NOMO-1 (cell line): ENCODE data around the gene GTSF1L.

Experiments
- DNase-seq, 2 experiments: peaks; one replicate each; lab custom pipeline; 2025; ENCODE audit not compliant: unreplicated experiment in 2 of 2; lab: John Stamatoyannopoulos, UW

The GTSF1L gene

GRCh38 chr20:43746344-43747137, 19.7 kb upstream of the GTSF1L start:
- DNase-seq = peak; percentile 42 to 44

DNA sequence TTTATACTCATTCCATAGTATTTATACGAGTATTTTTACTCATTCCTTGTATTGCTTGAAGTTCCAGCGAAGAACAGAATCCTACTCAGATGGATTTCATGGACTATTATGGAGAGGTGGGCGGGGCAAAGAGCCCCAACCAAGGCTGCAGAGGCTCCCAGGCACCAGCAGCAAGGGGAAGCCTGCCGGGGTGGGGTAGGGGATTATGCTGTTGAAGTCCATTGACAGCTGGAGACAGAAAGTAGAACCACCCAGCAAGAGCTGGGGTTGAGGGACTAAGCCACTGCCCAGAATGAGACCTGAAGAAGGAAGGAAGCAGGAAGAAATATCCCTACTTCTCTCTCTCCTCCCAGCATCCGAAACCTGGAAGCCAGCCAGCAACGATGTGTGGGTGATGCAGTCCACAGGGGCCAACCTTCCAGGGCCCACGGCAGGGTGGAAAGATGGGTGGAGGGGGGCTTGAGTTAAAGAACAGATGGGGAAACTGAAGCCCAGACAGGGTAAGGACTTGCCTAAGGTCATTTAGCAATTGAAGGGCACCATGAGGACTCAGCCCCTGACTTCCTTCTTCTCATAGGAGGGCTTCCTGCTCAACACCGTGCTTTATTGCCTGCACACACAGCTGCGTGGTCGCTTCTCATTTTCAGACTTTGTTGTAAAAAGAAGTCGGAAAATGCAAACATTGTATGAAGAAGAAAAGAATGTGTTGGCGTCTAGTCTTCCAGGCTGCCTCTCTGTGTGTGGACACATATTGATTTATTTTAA, 18.3 kb upstream of the GTSF1L start:
- peak; percentile 23 to 77 for DNase-seq

- DNase-seq = no peak
Measured at GRCh38 chr20:43744151-43744611, 17.4 kb upstream of the GTSF1L start.

DNA sequence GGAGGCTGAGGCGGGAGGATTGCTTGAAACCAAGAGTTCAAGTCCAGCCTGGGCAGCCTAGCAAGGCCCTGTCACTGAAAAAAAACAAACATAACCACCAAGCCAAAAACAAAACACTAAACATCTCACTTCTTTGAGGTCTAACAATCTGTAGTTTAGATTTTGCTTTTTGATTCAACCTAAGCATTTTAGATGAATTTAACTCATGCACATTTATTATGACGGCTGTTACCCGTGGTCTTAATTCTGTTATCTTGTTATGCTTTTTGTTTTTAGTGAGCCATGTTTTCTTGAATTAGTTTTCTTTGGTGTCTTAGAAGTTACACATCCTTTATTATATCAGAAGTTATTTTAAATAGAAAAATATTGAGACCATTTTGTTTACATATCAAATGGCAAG, 13.8 kb upstream of the GTSF1L start:
- DNase-seq = no peak

GRCh38 chr20:43739148-43739749, 12.4 kb upstream of the GTSF1L start:
- no peak for DNase-seq

- DNase-seq = no peak
Measured at GRCh38 chr20:43737925-43738324, 11.1 kb upstream of the GTSF1L start.

DNA sequence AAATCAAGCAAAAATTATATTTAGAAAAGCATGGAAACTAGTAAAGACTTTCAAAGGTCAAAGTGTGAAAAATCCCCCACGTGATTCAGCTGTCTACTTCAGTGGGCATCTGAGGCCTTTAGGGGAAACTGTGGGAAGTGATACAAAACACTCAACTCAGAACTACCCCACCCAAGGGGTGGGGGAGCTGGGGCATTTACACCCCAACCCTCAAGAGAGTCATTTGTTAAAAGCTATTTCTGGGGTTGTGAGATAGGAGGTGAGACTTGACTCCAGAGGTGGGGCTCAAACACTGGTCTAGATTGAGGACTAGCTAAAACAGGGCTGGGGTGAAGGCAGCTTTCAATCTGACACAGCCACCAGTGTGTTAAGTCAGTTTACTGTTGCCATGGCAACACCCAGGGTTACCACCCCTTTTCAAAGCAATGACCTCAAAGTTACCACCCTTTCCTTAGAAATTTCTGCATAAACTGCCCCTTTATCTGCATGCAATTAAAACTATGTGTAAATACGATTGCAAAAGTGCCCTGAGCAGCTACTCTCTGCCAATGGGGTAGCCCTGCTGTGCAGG, 9.9 kb upstream of the GTSF1L start:
- DNase-seq = peak in 1 of 2 experiments; percentile 18

DNA sequence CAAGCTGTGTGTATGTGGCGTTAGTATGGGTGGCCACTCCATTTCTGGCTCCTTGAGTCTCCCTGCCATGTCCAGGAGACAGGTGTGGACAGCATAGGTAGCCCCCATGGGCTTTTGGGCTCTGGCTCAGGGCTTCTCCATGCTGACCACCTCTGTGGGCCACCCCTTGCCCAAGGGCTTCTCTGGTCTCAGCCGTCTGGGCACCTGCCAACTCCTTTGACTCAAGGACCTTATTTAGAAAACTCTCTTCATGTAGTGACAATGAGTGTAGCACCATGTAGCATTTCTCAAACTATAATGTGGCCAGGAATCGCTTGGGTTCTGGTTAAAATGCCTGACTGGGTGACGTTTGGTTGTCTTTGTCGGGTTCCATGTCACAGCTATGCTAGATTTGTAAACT, 5.1 kb upstream of the GTSF1L start:
- DNase-seq = no peak

DNA sequence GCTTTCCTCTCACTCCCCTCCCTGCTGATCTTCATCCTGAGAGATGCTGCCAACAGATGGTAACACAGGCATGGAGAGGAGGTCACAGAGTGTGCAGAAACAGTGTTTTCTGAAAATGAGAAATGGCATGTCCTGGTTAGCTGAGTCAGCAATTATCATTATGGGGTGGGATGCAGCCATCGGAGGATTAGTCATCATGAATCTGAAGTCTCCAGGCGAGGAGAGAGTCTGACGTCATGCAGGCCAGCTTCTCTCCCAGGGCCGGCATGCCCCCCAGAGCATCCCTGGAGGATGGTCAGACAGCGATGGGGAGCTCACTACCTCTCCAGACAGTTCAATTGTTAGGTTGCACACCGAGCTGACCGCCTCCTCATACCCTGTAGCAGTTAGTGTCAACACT, 4.7 kb upstream of the GTSF1L start:
- no peak for DNase-seq

- DNase-seq = no peak
Measured at GRCh38 chr20:43728686-43729255, 2.0 kb upstream of the GTSF1L start.

GRCh38 chr20:43727980-43728590, 1.3 kb upstream of the GTSF1L start:
- no peak for DNase-seq

DNA sequence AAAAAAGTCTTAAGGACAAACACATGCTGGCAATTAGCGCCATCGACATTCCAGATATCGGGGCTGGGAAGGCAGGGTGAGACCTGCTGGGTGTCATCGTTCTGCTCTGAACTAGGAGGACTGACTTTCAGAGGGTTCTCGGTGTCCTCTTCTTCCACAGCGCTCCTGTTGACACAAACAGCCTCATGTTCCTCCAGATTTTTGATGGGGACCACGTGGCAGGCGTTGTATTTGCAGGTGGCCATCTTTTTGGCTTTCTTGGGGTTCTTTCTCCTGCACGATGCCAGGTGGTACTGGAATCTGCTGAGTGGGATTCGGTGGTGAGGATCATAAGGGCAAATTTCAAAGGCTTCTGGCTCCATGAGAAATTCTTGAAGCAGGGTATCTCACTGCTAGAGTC, 469 bp downstream of the GTSF1L start:
- DNase-seq = no peak

DNA sequence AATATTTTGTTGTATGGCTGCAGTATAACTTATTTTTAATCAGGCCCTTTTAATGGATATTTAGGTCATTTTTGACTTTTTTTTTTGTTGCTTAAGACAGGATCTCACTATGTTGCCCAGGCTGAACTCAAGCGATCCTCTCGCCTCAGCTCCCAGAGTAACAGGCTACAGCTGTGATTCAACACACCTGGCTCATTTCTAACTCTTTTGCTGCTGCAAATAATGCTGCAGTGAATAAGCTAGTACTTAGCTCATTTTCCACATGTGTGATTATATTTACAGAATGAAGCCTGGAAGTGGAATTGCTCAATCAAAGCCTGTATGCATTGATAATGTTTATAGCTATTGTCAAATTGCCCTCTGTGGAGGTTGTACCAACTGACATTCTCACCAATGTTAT, 1.1 kb downstream of the GTSF1L start:
- DNase-seq = no peak

DNA sequence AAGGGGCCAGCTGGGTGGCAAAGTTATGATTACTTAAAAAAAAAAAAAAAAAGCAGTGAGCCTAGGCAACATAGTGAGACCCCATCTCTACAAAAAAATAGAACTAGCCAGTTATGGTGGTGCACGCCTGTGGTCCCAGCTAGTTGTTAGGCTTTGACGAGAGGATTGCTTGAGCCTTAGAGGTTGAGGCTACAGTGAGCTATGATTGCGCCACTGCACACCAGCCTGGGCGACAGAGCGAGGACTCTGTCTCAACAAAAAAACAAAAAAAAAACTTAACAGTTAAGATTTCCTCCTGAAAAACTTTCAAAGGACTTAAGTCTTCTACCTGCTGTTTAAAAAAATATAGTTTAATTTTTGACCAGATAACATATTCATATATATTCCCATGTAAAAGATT, 2.4 kb downstream of the GTSF1L start:
- DNase-seq = peak; percentile 19 to 24

DNA sequence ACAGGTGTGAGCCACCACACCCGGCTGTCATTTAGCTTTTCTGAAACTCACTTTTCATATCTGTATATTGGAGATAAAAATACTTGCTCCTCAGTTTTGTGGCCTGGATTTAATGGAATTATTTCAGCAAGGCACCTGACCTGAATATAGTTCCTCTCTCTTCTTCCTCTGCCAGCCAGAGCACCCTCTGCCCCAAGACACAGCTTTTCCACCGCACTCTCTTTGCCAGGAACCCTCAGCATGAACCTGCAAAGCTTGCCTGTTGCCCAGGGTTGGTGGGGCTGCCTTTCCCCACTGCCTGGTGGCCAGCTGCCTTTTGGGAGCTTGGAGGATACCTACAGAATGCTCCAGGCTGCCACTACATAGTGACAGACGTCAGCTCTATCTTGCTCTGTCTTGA, 3.1 kb downstream of the GTSF1L start:
- DNase-seq = no peak

GRCh38 chr20:43723186-43723585, 3.6 kb downstream of the GTSF1L start:
- no peak for DNase-seq

GRCh38 chr20:43722153-43722505, 4.7 kb downstream of the GTSF1L start:
- DNase-seq = no peak

DNA sequence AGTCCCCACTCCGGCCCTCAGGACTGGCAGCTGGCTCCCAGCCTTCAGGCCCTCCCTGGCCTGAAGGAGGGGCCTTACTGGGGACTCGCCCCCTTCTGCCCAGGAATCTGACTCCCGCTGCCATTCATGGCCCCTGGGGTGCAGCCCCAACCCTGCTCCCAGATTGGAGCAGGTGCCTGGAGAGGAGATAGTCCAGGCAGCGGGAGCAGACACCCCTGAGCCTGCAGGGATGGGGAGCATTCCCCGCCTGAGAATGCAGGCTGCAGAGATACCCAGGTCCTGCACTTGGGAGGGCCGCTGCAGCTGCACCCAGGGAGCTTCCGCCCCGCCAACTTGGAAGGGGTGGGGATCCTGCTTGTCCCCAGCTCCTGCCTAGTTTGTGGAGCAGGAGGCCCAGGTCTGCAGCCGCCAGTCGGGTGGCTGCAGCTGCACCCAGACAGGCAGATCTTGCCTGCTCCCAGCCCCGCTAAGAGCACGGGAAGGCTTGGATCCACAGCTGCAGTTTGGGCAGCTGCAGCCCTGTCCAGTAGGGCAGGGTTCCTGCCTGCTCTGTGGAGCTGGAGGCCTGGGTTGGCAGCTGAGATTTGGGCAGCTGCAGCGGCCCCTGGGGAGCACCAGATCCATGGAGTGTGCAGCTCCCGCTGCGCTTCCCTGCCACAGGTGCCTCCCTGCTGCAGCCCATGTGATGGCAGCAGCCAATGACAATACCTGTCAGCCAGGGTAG, 5.2 kb downstream of the GTSF1L start:
- no peak for DNase-seq

- DNase-seq = no peak
Measured at GRCh38 chr20:43721097-43721428, 5.7 kb downstream of the GTSF1L start.

DNA sequence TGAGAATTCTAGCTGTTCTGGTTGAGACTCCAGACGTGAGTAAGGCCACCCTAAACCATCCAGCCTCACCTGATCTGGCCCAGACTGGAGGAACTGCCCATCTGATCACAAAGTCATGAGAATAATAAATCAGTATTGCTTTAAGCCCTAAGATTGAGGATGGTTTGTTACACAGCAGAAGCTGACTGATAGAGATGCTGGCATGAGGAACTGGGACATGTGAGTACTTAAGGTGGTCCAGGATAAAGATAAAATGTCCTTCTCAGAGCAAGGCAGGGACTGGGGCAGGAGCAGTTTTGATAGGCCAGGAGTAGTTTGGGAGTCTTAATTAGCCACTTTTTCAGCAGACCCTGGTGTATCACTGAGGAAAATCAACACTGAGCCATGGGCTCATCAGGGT, 6.8 kb downstream of the GTSF1L start:
- no peak for DNase-seq
